GM20000 (cell line): Measurements from ENCODE around the gene CEP57.
"Not testable (repeated sequence)": the region's sequence is repeated elsewhere in the genome, so short reads cannot be mapped to it uniquely, and the experiment has no call there.

ENCODE experiments used
- DNase-seq: peaks from one replicate; pipeline ENCODE4 v3.0.0; 2012; ENCODE audit warnings: low spot score
- CTCF ChIP-seq: IDR thresholded peaks from 2 replicates; pipeline ENCODE4 v1.5.1; 2012; ENCODE audit warnings: mild to moderate bottlenecking, control low read depth; ENCODE audit errors: extremely low read depth, missing control alignments

The CEP57 gene

DNA sequence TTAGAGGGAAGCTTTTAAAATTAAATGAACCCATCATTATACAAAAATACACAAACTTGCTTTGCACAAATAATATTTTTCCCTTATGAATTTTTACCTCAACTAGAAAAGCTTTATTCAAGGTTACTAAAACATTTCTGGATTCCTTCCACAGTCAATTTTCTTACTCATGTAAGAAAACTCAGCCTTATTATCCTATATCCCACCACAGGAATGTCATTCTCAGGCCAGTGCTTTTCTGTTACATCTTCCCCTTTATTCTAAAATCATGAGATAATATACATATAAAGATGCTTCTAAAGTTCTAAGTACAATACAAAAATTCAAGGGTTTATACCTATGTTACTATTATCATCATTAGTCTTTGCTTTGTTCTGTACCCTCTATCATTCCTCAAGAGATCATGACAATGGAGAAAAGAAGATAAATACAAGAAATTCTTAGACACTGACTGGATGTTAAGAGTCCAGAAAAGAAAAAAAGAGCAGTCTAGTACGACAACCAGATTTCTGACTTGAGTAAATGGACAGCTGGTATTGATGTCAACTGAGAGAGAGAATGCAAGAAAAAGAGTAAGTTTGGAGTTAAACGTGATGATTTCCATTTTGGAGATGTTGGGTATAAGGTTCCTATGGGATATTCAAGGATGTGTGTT, 73.3 kb downstream of the CEP57 start:
- DNase-seq, result no peak
- no peak for TF ChIP-seq CTCF

DNA sequence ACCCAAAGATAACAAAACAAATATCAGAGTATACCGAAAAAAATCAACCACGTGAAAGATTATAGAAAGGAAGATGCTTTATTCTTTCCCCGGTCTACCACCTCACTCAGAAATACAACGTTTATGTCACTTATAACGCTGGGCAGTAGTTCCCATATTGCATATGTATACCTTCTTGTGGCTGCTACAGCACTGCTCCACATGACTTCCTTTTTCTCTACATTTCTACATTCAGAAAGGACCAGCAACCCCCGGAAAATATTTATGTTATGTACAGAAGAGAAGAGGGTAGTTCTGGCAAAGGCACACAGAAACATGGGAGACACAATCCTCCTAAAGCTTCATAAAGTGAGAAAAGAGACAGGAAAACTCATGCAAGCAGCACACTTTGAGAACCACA, 76.8 kb downstream of the CEP57 start:
- no peak for DNase-seq

GRCh38 chr11:95870877-95871276, 80.6 kb downstream of the CEP57 start:
- DNase-seq, result not testable (repeated sequence)

More for the DNA sequence above, 76.8 kb downstream of the CEP57 start:
- no peak for TF ChIP-seq CTCF

DNA sequence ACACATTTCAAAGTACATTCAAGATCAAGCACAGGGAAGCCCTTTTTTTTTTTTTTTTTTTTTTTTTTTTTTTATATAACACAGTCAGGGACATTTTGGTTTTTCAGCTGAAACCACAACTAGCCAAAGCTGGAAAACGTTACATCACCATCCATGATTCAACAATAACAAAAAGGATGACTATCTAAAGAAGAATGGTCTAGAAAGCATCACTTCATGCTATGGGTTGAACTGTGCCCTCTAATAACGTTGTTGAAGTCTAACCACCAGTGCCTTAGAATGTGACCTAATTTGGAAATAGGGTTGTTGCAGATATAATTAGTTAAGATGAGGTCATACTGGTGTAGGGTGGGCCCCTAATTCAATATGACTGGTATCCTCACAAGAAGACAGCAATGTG, 87.0 kb downstream of the CEP57 start:
- no peak for TF ChIP-seq CTCF
- DNase-seq, result no peak
